Measurements from ENCODE around the gene CNOT2.

DNA sequence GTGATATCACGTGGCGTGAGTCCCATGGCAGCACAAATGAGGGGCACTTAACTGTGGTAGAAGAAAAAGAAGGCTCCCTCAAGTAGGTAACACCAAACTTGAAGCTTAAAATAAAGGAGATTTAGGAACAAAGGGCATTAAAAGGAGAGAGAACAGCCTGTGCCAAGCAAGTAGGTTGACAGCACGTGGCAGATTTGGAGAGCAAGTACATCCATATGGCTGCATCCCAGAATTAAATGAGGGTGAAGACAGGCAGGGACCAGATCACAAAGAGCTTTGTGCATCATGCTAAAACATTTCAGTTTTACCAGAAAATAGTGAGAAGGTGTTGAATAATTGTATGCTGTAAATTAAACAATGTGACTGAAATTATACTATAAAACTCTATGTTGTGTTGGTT, 155.6 kb downstream of the CNOT2 start:
- no peak for TF ChIP-seq POLR2A (IDR thresholded peaks at IDR 0.05; ENCODE audit: low read length)
- no peak for TF ChIP-seq GATA1 (IDR thresholded peaks at IDR 0.05; ENCODE audit: low read depth, low read length)

Data from erythroblast (primary cell).